NCI-H1105 (cell line): ENCODE results near the gene DYSF.

Source experiments
- DNase-seq: peaks from one replicate; lab custom pipeline; 2025; lab: John Stamatoyannopoulos, UW

Gene DYSF

DNA sequence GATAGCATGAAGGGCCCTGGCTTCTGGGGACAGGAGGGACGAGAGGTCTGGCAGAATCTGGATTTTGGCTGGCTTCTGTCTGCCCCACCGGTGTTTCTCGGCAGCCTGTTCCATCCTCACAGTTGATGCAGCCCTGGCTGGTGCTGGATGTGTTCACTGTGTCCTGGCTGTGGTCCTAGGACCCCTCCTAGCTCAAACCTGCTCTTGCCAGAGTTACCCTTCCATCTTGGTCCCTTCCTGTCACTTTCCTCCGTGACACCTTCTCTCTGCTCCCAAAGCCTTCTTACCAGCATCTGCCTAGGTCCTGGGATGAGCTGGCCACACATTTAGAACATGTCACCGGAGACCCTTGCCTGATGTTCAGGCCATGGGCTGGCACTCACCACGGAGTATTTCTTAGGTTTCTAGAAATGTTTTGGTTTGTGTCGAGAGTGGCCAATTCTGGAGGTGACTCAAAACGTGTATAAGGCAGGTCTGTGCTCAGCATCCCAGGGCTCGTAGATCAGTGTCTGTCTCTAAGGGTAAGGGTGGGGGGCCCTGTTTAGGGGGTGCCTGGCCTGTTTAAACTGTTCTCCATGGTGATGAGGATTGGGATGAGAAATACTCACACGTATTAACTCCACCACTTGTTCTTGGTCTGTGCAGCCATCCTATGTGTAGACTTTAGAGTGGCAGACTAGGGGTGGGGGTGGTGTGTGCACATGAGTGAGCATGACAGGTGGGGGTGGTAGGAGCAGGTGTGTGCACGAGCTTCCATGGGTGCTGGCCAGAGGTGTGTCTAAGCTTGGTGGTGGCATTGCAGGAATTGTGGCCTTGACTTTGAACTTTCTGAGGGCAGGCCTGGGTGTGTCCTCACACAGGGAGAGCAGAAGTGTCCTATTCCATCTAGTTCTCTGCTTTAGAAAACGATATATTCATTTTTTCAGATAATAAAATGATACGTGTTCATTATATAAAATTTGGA is 162.7 kb downstream of the DYSF start:
- DNase-seq: no peak

DNA sequence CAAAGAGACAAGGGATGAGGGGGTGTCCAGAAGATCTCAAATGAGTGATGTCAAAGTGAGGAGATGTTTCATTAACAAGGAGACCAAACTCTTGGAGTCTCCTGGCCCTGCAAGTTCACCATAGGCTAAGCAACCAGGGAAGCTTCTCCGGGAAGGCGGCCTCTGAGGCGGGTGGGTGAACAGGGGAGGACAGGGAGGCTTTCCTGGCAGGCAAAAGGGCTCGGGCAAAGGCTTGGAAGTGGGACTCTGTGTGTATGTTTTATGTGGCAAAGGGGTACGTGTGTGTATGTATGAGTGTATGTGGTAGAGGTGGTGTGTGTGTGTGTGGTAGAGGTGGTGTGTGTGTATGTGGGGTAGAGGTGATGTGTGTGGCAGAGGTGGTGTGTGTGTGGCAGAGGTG is 163.9 kb downstream of the DYSF start:
- no peak for DNase-seq

- DNase-seq: no peak
Measured at GRCh38 chr2:71618327-71619113, 165.2 kb downstream of the DYSF start.

DNA sequence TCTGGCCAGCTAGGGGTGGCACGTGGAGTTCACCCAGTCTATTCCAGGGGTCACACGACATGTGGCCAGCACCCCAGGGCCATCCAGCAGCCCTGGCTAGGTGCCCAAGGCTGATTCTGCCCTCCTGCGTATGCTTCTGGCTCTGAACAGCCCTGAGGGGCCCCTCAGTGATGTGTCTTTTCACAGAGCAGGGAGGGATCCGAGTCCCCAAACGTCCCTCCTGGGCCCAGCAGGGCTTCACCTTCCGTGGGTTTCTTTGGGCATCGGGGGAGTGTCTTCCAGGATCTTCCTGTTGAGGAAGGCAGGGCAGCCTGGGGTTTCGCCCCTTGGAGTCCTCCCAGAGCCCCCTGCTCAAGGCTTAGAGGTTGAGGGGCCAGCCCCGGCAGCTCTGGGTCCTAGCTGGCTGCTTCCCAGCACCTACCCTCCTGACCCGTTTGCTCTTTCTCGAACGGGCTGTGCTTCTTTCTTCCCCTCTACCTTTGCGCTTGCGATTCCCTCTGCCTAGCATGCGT is 165.9 kb downstream of the DYSF start:
- DNase-seq: no peak

DNA sequence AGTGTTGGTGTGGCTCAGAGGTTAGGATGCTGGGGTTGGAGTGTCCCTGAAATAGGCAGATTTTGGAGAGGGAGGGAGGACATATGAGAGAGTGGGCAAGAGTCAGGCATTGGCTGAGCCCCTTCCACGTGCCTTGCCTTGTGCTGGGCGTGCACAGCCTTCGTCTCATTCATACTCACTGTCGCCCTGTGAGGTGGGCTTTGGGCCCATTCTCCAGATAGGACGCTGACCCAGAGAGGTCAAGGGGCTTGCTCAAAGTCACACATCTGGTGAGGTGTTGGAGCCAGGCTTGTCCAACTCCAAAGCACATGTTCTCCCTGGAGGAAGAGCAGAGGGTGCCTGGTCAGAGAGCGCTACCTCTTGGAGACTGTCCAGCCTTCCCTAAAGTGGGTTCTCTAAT is 166.8 kb downstream of the DYSF start:
- no peak for DNase-seq

GRCh38 chr2:71620851-71621251 is 167.5 kb downstream of the DYSF start:
- DNase-seq: no peak

DNA sequence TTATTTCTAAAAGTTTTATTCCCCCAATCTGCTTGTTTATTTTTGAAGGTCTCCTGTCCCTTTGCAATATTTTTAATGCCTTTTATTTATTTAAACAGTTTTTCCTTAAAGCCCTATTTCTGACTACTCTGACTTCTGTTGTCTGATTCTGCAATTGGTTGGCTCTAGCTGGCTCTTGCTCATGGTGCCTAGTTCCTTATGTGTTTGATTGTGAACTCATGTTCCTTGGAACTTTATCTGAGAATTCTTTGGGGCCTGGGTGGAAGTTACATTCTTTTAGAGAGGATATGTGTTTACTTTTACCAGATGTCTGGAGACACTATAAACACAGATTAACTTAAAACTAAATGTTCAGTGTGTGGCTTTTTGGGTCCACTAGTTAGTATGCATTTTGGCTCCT is 175.9 kb downstream of the DYSF start:
- no peak for DNase-seq

DNA sequence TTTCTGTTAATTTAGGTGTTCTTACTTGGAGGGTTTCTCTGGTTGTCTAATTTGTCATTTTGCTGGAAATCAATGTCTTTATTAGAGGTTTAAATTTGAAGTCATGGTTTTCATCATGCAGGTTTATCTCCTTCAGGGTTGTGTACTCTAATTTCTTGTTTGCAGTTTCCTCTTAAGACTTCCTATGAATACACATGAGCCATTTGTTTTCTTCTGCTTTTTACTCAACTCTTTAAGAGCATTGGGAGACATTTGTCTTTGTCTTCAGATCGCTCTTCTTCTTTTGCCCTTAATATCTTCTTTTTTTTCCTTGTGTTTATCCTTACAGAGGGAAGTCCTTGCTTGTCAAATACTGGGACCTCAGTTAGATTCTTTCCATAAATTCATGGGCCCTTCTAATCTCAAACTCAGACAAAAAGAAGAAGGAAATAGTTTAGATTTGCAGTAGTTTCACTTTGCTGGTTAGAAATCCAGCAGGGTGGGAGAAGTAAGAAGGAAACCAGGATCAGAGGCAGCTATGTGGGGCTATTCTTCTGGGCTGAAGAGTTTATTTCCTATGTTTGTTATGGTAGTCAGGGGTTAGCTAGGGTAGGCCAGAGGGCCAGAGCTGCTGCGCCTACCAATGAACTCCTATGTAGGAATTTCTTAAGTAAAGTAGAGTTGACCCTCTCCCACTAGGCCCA is 176.6 kb downstream of the DYSF start:
- DNase-seq: no peak

- no peak for DNase-seq
Measured at GRCh38 chr2:71630454-71631328, 177.3 kb downstream of the DYSF start.

DNA sequence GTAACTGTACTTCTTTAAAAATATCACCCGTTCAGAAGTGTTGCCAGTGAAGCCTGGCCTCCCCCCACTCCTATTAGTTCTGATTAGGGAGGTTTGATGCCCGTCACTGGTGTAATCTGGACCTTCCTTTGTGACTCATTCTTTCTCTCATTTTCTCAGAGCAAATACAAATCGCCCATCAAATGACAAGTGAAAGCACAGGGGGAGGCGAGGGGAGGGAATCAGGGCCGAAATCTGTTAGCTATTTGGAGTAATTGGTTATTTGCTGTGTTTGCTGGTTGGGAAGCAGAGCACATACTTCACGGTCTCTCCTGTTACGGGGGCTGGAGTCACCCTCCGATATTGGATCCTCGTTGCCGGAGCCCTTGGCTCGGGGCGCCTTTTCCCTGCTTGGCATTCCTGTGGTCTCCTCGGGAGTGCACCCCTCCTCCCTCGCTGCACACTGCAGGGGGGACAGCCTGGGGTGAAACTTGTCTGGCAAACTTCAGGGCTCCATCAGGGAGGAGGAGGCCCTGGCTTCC is 178.1 kb downstream of the DYSF start:
- DNase-seq: no peak

- DNase-seq: no peak
Measured at GRCh38 chr2:71633086-71633485, 179.7 kb downstream of the DYSF start.

DNA sequence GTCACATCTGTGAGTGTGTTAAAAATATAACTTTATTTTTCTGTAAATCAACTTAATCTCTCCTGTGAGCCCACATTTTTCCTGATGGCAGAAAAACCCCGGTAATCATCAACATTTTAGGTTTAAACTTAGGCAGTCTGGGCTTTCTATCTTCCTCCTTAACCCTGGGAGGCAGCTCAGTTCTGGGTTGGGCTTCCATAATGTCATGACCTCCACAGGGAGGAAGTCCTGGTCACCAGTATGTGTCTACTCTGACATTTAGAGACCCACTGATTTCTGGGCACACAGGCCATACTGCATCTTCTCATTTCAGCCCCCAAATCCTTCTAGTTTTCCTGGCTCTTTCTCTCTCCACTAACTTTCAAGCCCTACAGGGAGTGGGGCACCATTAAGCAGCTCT is 181.2 kb downstream of the DYSF start:
- no peak for DNase-seq

GRCh38 chr2:71635798-71636197 is 182.4 kb downstream of the DYSF start:
- no peak for DNase-seq

DNA sequence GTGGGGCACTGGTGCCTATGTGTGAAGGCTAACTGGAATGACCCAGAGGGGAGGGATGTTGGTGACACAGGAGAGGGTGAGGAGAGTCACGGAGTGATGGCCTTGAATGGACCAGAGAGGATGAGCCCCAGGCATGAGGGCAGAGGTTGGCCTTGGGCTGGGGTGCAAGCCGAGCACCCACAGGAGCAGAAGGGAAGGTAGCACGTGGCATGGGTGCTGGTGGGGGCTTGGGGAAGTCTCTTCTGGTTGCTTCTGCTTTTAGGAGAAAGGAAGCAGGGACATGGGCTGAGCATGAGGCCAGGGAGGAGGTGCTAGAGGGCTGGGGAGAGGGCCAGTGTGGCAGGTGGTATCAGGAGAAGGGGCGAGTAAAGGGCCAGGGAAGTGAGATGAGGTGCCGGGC is 183.8 kb downstream of the DYSF start:
- DNase-seq: no peak

DNA sequence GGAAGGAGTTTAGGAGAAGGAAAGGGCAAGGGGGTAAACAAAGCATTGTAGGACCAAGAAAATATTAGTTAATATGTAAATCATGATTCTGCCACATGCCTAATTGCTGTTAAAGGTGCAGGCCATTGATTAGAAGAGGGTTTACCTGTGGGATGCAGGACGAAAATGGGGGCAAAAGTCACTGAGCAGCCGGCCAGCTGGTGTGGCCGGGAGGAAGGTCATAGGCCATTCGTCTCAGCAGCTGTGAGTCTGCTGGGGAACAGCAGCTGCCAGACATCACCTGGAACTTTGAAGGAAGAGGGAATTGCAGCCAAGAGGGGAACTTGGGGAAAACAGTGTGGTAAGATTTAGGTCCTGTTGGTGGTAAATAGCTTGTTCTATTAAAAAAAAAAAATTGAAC is 184.4 kb downstream of the DYSF start:
- no peak for DNase-seq

DNA sequence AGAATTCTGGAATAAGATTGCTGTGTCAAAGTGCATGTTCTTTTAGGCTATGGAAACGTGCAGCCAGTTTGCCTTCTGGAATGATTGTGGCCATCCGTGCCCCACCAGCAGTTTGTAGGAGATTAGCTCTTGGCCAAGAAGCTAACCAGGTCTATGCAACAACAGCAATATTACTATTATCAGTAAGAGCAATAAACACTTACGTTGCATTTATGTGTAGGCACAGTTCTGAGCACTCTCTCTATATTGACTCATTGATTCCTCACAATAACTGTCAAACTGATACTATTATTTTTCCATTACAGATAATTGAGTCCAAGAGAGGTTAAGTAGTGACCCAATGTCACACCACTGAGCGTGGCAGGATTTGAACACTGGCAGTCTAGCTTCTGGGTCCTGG is 186.4 kb downstream of the DYSF start:
- DNase-seq: no peak

DNA sequence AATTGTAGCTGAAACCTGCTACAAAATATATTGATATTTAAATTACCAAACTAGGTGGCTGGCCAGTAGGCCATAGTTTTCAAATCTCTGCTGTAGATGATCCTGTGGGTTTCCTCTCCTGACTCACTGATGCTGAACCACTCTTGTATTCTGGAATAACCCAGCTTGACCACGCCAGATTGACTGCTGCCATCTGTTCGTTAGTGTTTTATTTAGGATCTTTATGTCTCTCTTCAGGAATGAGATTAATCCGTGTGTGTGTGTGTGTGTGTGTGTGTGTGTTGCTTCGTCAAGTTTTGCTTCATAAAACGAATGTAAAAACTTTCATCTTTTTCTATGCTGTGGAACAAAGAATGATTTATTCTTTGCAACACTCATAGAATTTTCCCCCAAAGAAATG is 187.1 kb downstream of the DYSF start:
- DNase-seq: no peak

GRCh38 chr2:71643674-71644357 is 190.5 kb downstream of the DYSF start:
- DNase-seq: no peak

DNA sequence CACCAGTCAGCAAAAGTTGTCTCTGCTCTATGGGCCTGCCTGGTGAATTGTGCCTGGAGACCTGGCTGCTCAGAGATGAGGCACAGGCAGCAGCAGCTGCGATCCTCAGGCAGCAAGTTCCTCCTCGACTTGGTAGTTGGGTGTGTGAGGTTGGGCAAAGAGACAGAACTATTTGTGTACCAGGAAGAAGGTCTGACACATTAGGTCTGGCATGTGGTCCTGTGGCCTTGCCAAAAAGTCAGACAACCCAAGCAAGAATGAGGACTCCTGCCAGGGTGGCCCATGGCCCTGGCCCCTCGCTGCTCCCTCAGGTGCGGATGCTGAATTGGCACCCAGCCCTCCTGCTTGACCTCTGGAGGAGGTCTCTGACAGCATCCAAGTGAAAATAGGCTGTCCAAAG is 192.7 kb downstream of the DYSF start:
- DNase-seq: no peak

- no peak for DNase-seq
Measured at GRCh38 chr2:71647356-71647755, 194.0 kb downstream of the DYSF start.

- no peak for DNase-seq
Measured at GRCh38 chr2:71655498-71655897, 202.1 kb downstream of the DYSF start.
